Fibroblast of lung (primary cell): ENCODE data around the gene TP53BP2.

Source experiments
- EZH2 ChIP-seq: IDR thresholded peaks from 2 replicates; pipeline ENCODE4 v1.5.1; 2012; ENCODE audit warnings: low read length, control low read depth, mild to moderate bottlenecking; ENCODE audit errors: missing control alignments
- TF ChIP-seq, protein P1 (sequence below), 2 donors: IDR thresholded peaks in 1 of 2; conservative IDR thresholded peaks in 1 of 2; 1 replicate in 1 of 2; 2 replicates in 1 of 2; pipeline ENCODE4 v1.5.1; 2011 to 2012; ENCODE audit warnings: low read length in 2 of 2, control low read depth in 1 of 2, inconsistent platforms in 1 of 2, low read depth in 1 of 2, mild to moderate bottlenecking in 1 of 2

- TF ChIP-seq, protein P1, sequence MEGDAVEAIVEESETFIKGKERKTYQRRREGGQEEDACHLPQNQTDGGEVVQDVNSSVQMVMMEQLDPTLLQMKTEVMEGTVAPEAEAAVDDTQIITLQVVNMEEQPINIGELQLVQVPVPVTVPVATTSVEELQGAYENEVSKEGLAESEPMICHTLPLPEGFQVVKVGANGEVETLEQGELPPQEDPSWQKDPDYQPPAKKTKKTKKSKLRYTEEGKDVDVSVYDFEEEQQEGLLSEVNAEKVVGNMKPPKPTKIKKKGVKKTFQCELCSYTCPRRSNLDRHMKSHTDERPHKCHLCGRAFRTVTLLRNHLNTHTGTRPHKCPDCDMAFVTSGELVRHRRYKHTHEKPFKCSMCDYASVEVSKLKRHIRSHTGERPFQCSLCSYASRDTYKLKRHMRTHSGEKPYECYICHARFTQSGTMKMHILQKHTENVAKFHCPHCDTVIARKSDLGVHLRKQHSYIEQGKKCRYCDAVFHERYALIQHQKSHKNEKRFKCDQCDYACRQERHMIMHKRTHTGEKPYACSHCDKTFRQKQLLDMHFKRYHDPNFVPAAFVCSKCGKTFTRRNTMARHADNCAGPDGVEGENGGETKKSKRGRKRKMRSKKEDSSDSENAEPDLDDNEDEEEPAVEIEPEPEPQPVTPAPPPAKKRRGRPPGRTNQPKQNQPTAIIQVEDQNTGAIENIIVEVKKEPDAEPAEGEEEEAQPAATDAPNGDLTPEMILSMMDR (conservative IDR thresholded peaks at IDR 0.05 in 1 of 2, IDR thresholded peaks at IDR 0.05 in 1 of 2; ENCODE audit: low read depth in 1 of 2, low read length in 2 of 2): no peak
- TF ChIP-seq EZH2: no peak
Observed at GRCh38 chr1:223803211-223803610, 42.5 kb downstream of the TP53BP2 start.
